GM21390 (cell line): ENCODE measurements around the gene TRIB2.
"Not testable (repeated sequence)": the region's sequence is repeated elsewhere in the genome, so short reads cannot be mapped to it uniquely, and the experiment has no call there.

Experiments used
- ATAC-seq: cut with Tn5 transposase; IDR thresholded peaks from one replicate; pipeline ENCODE4 v1.9.1; 2021; ENCODE audit not compliant: unreplicated experiment

TRIB2 gene

GRCh38 chr2:12716282-12717190, at the start of gene TRIB2:
Gene TRIB2 (plus strand): TSS chr2:12716936. CDS start chr2:12718308, 1,372 bp downstream.
- ATAC-seq = peak; percentile 73

GRCh38 chr2:12669036-12669435, 47.7 kb upstream of the TRIB2 start:
- ATAC-seq = no peak

GRCh38 chr2:12672711-12673315, 43.9 kb upstream of the TRIB2 start:
- ATAC-seq = no peak

GRCh38 chr2:12674644-12675328, 42.0 kb upstream of the TRIB2 start:
- ATAC-seq = no peak

- ATAC-seq = no peak
Measured at GRCh38 chr2:12675352-12675795, 41.4 kb upstream of the TRIB2 start.

GRCh38 chr2:12675801-12676200, 40.9 kb upstream of the TRIB2 start:
- no peak for ATAC-seq

GRCh38 chr2:12676771-12677170, 40.0 kb upstream of the TRIB2 start:
- no peak for ATAC-seq

GRCh38 chr2:12678186-12678585, 38.5 kb upstream of the TRIB2 start:
- no peak for ATAC-seq

GRCh38 chr2:12679550-12680072, 37.1 kb upstream of the TRIB2 start:
- ATAC-seq = no peak

GRCh38 chr2:12680115-12680514, 36.6 kb upstream of the TRIB2 start:
- not testable (repeated sequence) for ATAC-seq

- ATAC-seq = no peak
Measured at GRCh38 chr2:12682017-12682416, 34.7 kb upstream of the TRIB2 start.

- ATAC-seq = no peak
Measured at GRCh38 chr2:12683457-12684100, 33.2 kb upstream of the TRIB2 start.

GRCh38 chr2:12684471-12684936, 32.2 kb upstream of the TRIB2 start:
- no peak for ATAC-seq

- ATAC-seq = no peak
Measured at GRCh38 chr2:12685145-12685544, 31.6 kb upstream of the TRIB2 start.

- no peak for ATAC-seq
Measured at GRCh38 chr2:12685956-12686355, 30.8 kb upstream of the TRIB2 start.

- no peak for ATAC-seq
Measured at GRCh38 chr2:12686708-12687283, 29.9 kb upstream of the TRIB2 start.

GRCh38 chr2:12688091-12688490, 28.6 kb upstream of the TRIB2 start:
- ATAC-seq = no peak

GRCh38 chr2:12688893-12689292, 27.8 kb upstream of the TRIB2 start:
- ATAC-seq = no peak

- ATAC-seq = no peak
Measured at GRCh38 chr2:12693509-12693908, 23.2 kb upstream of the TRIB2 start.

- peak; percentile 95 for ATAC-seq
Measured at GRCh38 chr2:12694990-12695774, 21.6 kb upstream of the TRIB2 start.
